Midbrain (tissue), 1 donor: Measurements from ENCODE around the gene CRYBB1.
A peak's percentile ranks its signal among the peaks of the same experiment; 100 is the strongest.

Experiments used
- DNase-seq: peaks from one replicate; lab custom pipeline; 2025; lab: John Stamatoyannopoulos, UW

The CRYBB1 gene

GRCh38 chr22:26606611-26607010, 11.2 kb downstream of the CRYBB1 start:
- no peak for DNase-seq

DNA sequence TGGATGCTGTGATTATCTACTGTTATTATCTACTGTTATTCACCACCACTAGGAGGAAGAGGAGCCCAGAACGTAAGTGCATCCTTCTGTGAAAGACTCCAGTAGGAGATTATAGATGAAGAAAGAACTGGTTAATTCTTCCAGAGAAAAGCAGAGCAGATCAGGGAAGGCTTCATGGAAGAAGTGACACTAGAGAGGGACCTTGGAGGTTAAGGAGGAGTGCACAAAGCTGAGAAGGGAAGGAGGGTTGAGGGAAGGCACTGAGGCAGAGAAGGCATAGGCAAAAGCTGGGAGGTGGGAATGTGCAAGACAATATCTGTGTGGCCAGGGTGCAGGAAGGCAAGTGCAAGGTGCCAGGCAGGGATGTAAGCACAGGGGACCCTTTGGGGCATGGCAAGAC, 13.5 kb downstream of the CRYBB1 start:
- no peak for DNase-seq

GRCh38 chr22:26602127-26602526, 15.7 kb downstream of the CRYBB1 start:
- DNase-seq, result no peak

- DNase-seq, result no peak
Observed at GRCh38 chr22:26601726-26602125, 16.1 kb downstream of the CRYBB1 start.

GRCh38 chr22:26599505-26599904, 18.3 kb downstream of the CRYBB1 start:
- no peak for DNase-seq

DNA sequence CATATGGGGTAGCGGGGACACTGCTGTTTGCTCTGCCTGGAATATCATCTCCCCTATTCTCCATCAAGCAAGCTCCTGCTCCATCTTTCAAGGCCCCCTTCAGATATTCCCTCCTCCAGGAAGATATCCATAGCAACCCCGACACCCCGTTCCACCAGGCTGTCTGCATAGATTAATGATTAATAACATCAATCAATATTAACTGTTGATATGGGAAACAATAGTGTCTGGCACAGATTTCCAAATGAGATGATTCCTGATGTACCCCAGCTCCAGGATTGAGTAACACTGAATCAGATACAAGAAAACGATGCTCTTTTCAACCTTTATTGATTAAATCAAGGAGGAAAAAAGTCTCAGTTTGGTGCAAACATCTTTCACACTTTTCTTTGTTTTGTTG, 20.3 kb downstream of the CRYBB1 start:
- no peak for DNase-seq

DNA sequence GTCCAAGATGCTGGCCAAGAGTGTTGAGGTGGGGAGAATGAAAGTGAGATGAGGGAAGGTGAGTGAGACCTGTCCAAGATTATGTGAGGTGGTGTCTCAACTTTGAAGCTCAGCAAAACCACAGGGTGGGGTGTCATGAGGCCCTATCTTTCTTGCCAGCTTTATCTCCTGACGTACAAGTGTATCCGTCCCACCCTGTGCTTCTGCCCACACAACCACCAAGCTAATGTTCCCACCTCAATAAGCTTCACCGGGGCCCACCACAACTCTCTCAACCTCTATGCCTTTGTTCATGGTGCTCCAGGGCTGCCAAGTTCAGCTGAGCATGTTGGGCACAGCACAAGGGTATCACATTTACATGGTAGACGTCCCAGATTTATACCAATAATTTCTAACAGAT, 20.8 kb downstream of the CRYBB1 start:
- no peak for DNase-seq

GRCh38 chr22:26593763-26594162, 24.1 kb downstream of the CRYBB1 start:
- DNase-seq, result no peak

DNA sequence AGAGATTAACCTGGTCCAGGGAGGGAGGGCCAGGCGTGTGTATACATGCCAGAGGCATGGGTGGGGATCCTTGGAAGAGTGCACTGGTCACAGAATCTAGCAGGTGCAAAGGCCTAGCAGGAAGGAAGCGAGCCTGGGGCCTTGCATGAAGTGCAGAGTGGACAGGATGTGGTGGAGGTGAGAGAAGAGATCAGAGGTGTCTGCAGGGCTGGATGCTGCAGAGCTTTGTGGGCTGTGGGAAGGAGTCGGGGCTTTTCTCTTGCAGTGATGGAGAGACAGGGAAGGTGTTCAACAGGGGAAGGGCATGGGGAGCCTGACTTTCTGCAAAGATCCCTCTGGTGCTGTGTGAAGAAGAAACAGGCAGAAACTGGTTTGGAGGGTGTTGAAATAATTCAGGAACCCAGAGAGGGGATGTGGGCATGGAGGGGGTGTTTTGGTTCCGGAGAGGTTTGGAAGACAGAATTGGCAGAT, 25.4 kb downstream of the CRYBB1 start:
- peak; percentile 5 for DNase-seq

GRCh38 chr22:26589845-26590736, 27.7 kb downstream of the CRYBB1 start, which contains the start of gene TPST2:
TPST2 (minus strand) TSS chr22:26590132; CDS start chr22:26541630, 48,502 bp downstream.
- DNase-seq, result peak; percentile 81

GRCh38 chr22:26589367-26589844, 28.4 kb downstream of the CRYBB1 start:
- no peak for DNase-seq

DNA sequence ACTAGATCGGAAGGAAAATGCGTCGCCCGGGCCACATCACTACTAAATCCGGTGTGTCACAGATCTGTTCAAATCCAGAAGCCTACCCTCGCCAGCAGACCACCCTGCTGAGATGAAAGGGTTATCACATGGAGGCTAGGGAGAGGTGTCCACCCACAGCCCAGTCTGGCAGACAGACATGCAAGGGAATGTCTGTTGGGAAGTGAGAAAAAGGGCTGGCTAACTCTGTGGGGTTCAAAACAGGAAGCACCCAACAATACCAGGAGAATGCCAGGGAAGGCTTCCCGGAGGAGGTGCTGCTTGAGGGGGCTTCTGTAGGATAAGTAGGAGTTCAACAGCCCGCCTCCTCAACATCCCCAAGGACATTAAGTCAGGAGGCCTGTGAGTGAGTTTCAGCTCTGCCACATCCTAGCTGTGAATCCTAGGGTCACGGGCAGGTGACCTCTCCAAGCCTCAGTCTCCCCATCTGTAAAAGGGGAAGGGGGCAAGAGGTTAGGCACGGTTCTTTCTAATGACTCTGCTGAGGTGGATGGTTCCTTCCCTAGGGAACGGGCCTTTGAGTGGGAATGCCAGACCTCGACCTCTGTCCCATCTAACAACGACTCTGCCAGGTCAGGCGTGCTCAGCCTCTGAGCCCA, 29.0 kb downstream of the CRYBB1 start:
- no peak for DNase-seq

DNA sequence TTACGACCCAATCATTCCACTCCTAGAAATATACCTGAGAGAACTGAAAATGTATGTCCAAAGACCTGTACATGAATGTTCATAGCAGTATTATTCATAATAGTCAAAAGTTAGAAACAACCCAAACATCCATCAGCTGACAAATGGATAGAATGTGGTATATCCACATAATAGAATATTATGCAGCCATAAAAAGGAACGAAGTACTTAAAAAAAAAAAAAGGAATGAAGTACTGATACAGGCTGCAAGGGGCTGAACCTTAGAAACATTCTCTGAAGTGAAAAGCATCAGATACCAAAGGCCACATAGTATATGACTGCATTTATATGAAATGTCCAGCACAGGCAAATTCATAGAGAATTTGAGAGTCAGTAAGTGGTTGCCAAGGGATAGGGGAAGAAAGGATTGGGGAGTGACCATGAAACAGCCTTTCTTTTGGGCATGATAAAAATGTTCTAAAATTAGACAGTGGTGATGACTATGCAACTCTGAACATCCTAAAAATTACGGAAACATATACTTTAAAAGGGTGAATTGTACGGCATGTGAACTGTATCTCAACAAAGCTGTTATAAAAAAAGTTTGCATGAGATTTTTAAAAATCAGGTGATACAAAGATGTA, 29.7 kb downstream of the CRYBB1 start:
- no peak for DNase-seq

- DNase-seq, result no peak
Observed at GRCh38 chr22:26586556-26587325, 31.1 kb downstream of the CRYBB1 start.

- no peak for DNase-seq
Observed at GRCh38 chr22:26585104-26585790, 32.6 kb downstream of the CRYBB1 start.

GRCh38 chr22:26584010-26584409, 33.8 kb downstream of the CRYBB1 start:
- DNase-seq, result no peak

- no peak for DNase-seq
Observed at GRCh38 chr22:26581633-26582168, 36.1 kb downstream of the CRYBB1 start.

- DNase-seq, result no peak
Observed at GRCh38 chr22:26581026-26581425, 36.8 kb downstream of the CRYBB1 start.

GRCh38 chr22:26580240-26580962, 37.4 kb downstream of the CRYBB1 start:
- no peak for DNase-seq

GRCh38 chr22:26579331-26579886, 38.4 kb downstream of the CRYBB1 start:
- DNase-seq, result no peak
